GM18519 (cell line): ENCODE measurements around the gene MAL.

Source experiments
- ATAC-seq: cut with Tn5 transposase; IDR thresholded peaks from one replicate; pipeline ENCODE4 v1.9.1; 2021; ENCODE audit warnings: mild to moderate bottlenecking, moderate library complexity; ENCODE audit not compliant: unreplicated experiment, low FRiP score

Gene MAL

DNA sequence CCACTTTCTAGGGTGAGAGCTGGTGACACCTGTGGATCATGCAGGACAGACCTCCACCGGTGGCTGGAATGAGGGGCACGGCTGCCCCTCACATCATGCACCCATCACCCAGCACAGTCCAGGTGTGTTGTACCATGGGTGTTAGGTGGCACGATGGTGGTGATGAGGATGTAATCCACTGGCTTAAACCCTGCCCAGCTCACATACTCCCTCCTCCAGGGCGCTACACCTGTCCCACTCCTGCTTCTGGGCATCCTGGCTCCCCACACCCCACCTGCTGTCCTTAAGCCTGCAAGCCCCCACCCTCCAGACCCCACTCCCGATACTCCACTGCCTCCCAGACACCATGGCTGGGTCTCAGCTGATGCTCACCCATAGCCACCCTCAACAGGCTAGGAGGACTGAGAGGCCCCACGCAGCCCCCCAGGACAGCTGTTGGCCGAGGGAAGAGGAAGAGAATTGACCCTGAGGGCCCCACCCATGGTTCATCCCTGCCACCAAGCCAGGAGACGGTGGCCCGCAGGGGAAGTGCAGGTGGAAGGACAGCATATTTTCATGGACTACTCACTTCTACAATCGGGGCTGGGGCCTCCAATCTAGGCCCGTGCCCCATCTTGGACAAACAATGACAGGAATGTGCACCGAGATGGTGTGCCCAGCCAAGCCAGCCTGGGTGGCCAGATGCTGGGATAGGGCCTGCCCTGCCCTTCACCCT is 34.3 kb downstream of the MAL start:
- ATAC-seq = no peak

DNA sequence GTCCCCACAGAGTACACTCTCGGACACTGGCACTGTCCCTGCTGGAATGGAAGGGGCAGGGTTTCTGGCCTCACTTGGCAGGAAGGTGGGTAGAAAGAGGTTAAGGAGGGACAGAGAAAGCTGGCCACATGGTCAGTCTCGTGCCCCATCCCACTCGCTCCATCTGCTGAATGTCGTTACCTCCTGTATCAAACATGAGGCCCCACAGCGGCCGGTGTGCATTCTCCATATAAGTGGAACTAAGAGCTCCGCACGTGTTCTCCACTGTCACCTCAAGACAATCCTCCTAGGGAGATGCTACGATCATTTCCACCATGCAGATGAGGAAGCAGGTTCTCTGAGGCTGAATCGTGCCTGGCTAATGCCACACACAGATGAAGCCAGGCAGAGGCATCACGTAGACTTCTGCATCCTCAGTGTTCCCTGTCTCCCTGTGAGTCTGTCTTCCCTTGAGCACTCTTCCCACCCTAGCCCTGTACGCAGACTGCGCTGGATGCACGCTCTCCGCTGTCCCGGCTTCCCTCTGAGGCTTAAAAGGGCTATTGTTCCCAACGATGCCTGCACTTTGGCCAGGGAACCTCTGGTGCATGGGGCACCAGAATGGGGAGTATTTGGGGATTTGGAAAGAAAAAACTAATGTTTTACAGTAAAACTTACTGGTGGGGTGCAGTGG is 35.1 kb downstream of the MAL start:
- ATAC-seq = no peak

DNA sequence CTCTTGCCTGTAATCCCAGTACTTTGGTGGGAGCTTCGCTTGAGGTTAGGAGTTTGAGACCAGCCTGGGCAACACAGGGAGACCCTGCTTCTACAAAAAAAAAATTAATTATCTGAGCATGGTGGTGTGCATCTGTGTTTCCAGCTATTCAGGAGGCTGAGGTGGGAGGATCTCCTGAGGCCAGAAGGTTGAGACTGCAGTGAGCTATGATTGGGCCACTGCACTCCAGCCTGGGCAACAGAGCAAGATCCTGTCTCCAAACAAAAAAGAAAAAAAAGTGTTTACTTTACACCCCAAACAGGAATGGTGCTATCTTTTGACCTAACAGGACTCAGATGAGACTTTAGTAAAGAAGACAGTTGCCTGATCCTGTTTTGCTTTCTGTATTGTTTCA is 35.6 kb downstream of the MAL start:
- no peak for ATAC-seq

- no peak for ATAC-seq
Observed at GRCh38 chr2:95061601-95062183, 36.2 kb downstream of the MAL start.

DNA sequence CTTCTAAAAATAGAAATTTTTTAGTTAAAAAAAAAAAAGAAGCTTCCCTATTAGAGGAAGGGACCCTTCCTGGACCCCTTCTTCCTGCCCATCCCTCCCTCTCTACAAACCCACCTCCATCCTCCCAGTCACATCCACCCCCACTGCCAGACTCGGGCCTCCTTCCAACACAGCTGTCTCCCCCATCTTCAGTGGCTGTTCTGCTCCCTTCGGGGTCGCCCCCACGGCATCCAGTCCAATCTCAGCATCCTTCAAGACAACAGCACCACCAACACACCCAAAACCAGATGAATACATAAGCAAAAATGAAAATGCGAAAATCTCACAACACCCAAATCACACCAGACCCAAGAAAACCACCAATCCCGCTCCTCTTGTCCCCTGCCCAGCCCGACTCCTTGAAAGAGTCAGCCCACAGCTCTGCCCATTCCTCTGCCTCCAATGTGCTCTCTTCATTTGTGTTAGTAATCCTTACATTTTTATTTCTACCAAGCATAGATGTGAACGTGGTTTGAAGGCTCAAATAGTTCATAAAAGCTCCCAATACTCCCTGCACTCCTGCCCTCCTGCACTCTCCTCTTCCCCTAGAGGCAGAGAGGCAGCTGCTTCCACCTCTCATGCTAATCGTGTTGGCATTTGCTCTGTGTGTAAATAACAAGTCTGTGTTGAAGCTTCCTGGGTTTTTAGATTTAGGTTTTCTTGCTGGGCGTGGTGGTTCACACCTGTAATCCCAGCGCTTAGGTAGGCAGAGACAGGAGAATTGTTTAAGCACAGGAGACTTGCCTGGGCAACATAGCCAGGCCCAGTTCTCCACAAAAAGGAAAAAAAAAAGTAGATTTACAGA is 37.0 kb downstream of the MAL start:
- peak; percentile 14 for ATAC-seq

- peak; percentile 83 for ATAC-seq
Observed at GRCh38 chr2:95063086-95063958, 37.8 kb downstream of the MAL start.

DNA sequence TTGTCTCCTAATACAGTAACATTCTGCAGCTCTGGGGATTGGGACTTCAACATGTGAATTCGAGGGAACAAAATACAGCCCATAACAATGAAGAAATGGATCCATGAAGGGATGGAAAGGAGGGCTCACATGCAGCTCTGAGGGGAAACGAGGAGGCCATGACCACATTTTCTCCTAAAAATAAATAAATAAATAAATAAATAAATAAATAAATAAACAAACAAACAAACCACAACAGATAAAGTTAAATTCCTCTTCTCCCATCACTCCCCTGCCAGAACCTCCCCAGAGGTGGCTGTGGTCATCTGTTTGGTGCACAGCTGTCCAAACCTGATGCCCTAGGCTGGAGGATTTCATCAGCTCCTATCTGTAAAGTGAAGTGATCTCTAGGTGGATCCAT is 42.7 kb downstream of the MAL start:
- no peak for ATAC-seq

GRCh38 chr2:95069465-95069864 is 44.0 kb downstream of the MAL start:
- ATAC-seq = no peak

- ATAC-seq = no peak
Observed at GRCh38 chr2:95071856-95072255, 46.3 kb downstream of the MAL start.

DNA sequence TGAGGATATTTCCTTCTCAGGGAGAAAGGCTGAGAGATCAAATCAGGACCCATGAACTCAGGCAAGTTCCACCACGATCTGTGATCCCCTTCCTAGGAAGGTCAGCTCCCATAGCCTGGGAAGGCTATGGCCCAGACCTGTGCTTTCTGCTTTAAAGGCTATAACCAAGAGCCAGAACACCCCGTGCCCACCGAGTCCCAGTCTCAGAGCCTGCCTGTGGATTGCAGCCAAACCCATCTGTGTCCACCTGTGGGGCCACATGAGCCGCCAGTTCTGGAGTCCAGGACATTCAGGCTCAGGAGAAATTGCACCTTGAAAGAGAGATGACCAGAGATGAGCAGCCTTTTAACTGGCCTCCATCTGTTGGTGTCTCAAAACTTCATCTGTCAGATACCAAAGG is 46.9 kb downstream of the MAL start:
- ATAC-seq = no peak

GRCh38 chr2:95073856-95074662 is 48.6 kb downstream of the MAL start:
- ATAC-seq = no peak

- ATAC-seq = no peak
Observed at GRCh38 chr2:95074663-95075439, 49.3 kb downstream of the MAL start.

DNA sequence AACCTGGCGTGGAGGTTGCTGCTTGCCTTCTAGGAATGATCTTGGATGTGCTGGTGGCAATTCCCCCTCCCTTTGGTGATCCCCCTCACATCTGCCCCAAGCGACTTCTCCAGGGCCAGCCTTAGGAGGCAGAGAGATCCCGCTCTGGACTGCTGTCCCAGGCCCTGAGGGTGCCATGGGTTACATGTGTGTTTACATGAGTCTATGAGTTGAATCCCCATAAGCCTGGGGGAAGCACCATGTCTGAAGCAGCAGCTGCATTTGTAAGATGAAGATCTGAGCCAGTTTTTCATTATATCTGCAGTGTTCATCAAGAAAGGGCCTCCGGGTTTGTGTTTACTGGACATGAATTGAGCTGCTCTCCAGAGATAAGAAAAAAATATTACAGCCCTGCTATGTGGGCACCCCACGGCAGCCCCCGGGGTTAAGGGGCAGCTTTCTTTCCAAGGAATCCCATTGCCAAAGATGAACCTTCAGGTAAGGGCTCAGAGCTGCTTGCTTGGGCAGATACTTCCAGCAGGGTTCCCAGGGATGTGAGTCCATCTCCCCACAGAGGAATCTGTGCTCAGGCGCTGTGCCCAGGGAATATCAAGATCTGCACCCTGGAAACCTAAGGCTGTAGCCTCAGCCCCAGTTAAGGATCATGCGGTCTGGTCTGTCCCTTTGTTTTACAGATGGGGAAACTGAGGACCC is 50.1 kb downstream of the MAL start:
- ATAC-seq = no peak

DNA sequence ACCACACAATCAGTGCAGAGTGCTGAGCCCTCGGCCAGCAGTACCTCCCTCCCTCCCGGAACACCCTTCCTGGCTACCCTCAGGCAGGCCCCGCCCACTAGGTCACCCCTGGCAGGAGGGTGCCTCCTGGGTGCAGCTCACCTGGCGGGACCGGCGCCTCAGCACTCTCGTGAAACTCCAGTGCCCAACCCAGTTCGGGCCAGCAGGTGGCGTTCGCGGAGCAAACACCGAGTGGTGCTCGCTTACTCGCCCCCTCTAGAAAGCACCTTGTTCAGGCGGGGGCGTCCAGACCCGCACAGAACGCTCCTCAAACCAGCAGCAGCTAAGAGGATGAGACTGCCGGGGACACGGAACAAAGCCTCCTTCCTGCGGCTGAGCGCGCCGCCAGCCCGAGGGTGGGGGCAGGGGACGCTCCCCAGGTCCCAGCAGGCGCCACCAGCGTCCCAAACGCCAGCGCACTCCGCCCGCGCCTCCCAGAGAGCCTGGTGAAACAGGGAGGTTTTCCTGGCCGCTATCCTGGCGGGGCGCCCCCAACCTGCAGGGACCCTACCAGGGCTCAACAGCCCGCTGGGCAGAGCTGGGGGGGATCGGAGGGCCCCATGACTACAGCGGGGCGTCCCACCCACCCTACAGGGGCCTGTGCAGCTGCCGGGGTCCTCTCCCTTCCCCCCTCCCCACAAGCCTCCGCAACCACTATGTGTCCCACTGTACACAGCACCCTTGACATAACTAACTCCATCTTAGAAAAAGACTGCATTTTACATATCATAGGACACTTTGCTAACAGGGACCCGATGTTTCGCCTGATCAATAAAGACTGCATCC is 51.4 kb downstream of the MAL start:
- peak; percentile 76 for ATAC-seq

DNA sequence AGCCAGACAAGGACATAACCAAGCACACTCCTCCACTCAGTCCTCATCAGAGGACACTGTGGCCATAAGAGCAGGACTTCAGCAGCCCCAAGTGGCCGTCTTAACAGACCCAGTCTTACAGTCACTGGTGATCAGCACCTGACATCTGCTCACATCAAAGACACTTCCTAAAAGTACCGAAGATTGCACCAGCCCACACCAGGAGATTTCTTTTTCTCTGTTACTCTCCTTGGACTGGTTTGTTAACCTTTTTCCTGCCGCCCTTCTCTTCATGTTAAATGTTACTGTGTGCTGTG is 52.0 kb downstream of the MAL start:
- no peak for ATAC-seq

GRCh38 chr2:95077861-95078603 is 52.5 kb downstream of the MAL start:
- no peak for ATAC-seq
